Activated gamma-delta T cell (primary cell): ENCODE data around the gene PIGT.

Experiments
- DNase-seq: peaks from one replicate; lab custom pipeline; 2025; lab: John Stamatoyannopoulos, UW
- total RNA-seq, 2 donors: gene quantifications; one replicate each; lab custom pipeline; 2026; lab: John Stamatoyannopoulos, UW

PIGT gene
- total RNA-seq: 57.5 to 60.4 reads per million in 2 donors

DNA sequence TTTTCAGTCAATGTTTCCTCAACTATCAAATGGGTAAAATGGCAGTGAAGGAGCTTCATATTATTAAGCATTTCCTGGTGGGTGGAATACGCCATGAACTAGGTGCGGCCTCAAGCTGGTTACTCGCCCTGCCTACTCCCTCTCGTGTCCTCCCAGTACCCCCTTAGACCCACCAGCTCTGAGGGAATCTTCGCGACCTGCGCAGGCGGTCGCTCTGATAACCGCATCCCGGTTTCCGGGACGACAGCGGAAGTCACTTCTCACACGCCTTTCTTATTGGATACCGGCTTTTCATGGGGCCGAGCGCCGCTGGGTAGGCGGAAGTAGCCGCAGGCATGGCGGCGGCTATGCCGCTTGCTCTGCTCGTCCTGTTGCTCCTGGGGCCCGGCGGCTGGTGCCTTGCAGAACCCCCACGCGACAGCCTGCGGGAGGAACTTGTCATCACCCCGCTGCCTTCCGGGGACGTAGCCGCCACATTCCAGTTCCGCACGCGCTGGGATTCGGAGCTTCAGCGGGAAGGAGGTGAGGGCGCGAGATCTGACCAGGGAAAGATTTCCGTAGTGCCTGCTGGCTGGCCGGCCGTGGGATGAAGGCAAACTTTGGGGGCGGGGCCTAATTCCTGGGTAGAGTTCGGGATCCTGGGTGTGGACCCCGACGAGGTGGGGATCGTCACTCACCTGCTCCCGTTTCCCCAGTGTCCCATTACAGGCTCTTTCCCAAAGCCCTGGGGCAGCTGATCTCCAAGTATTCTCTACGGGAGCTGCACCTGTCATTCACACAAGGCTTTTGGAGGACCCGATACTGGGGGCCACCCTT lies at the start of gene PIGT:
PIGT (plus strand) TSS at position 320 of the 816 bp plus-strand sequence; CDS start at position 336, 16 bp downstream.
- peak; percentile 72 for DNase-seq

DNA sequence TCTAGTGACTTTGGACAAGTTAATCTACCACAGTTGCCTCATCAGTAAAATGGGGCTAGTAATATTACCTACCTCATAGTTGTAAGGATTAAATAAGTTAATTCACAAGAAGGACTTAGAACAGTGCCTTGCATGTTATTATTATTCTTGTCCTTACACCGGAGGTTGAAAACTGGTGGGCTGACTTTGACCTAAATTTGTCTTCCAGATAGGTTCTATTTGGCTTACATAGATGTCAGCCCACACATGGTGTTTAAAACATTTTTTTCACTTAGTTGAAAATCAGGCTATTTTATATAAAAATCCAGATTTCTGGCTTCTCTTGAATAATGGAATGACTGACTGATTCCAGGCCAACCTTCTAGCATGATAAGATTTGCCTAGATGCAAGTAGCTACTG lies 49.7 kb upstream of the PIGT start:
- no peak for DNase-seq

DNA sequence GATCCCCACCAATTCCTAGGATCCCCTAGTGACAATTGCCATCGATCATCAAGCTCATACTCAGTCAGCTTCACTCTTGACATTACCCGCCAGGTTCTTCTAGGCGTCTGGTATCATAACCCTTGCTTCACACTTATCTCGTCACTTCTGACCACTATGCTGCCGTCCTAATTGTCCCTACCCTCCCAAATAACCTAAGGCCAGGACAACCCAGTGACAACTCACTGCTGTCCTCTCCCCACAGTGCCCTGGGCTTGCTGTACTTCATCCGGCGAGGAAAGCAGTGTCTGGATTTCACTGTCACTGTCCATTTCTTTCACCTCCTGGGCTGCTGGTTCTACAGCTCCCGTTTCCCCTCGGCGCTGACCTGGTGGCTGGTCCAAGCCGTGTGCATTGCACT lies 49.3 kb upstream of the PIGT start:
- no peak for DNase-seq

DNA sequence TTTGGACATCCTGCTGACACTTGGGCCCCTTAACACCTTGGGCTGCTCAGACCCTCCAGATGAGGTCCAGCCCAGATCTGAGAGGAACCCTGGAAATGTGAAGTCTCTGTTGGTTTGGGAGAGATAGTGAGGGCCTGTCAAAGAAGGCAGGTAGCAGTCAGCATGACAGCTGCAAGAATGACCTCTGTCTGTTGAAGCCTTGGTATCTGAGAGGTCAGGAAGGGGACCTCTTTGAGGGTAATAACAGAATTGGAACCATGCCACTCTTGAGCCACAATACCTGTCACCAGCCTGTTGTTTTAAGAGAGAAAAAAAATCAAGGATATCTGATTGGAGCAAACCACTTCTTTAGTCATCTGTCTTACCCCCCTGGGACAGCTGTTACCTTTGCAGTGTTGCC lies 48.8 kb upstream of the PIGT start:
- no peak for DNase-seq

DNA sequence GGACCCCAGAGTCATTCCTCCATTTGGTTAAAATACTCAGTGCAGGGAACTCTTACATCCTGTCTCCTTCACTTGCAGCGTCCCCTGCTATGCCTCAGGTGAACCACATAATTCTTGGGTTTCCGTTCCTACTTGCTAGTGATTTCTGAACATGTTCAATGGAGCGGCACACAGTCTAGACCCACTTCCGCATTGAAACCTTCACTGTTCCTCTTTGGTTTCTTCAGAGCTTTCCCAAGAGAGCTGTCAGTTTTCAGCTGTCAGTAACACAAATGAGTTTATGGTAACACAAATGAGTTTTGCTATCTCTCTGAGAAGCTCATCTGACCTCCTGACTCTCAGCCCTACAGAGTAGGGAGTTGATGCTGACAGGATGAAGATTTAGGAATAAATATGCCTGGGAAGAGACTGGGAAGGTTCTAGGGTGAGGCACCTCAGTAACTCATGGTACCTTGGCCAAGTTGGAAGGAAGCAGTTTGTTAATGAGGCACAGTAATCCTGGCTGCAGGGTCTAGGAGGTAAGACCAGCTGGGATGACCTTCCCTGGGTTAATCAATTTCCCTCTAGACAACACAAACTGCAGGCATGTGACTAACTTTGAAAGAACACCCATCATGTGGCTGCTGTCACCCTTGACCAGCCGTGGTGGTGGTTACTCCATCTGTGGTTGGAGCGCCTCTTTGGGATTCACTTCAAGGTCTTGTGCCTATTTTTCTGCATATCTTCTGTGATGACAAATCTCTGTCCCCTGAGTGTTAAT lies 47.5 kb upstream of the PIGT start:
- no peak for DNase-seq

DNA sequence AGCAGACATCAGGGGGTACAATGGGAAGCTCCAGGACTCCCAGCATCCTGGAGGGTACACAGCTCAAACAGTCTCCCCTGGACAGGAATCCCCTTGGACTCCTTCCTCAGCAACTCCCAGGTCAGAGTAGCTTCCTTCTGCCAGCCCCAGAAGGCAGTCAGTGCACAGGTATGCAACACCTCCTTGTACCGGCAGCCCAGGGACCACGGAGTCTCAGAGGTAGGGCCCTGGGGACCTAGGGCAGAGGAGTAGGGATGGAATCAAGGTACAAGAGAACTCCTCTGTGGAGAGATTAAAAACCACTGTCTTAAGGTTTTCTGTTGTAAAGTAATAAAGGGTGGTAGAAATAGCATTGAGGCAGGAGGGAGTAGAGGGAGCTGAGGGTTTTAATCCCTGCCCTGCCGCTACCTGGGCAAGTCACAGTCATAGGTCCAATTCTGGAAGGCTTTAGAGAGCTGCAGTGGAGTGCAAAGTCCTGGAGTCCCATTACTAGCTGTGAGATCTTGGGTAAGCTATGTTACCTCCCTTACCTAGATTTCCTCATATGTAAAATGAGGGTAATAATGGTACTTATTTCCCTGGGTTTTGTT lies 45.3 kb upstream of the PIGT start:
- DNase-seq: no peak

DNA sequence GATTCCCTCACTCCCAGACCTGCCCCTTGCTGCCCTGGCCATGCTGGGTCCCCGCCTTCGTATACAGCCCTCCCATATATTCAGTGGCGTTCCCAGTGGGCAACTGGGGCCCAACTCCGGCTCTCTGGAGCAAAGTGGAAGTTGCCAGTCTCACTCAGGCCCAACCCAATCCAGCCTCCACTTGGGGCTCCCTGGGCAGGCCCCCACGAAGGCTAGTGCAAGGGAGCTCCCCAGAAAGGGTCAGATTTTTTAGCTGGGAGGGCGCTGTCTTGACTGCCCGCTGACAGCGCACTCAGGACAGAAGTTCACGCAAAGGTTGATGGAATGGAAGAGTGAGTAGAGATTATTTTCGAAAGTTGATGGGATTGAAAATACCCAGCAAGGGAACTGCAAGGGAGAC lies 43.7 kb upstream of the PIGT start:
- no peak for DNase-seq

DNA sequence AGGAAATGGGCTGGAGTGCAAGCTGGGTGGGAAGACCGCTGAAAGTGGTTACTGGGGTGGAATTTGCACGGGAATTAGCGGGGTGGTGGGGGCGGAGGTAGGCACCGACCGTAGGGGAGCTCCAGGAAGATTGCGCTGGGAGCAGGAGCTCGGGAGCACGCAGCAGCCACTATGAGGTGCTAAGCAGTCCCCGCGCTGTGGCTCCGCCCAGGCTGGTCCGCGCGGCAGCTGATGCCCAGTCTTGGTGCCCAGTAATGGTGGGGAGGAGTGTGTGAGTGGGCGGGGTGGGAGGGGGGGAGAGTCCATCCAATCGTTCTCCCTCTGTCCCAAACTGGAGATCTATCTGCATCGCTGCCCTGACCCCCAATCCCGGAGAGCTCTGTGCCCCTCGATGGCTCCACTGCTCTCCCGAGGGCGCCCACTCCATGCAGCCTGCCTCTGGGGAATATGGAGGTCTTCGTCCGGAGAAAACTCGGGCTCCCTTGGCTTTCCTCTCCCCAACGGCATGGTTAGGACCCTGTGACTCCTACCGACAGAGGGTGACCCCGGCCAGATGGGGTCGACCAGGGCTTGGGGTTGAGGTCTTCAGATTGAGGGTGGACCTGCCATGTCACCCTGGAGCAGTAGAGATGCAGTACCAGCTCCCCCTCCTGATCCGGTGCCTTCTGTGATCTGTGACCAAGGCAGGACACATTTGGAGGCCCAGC lies 43.1 kb upstream of the PIGT start:
- no peak for DNase-seq

DNA sequence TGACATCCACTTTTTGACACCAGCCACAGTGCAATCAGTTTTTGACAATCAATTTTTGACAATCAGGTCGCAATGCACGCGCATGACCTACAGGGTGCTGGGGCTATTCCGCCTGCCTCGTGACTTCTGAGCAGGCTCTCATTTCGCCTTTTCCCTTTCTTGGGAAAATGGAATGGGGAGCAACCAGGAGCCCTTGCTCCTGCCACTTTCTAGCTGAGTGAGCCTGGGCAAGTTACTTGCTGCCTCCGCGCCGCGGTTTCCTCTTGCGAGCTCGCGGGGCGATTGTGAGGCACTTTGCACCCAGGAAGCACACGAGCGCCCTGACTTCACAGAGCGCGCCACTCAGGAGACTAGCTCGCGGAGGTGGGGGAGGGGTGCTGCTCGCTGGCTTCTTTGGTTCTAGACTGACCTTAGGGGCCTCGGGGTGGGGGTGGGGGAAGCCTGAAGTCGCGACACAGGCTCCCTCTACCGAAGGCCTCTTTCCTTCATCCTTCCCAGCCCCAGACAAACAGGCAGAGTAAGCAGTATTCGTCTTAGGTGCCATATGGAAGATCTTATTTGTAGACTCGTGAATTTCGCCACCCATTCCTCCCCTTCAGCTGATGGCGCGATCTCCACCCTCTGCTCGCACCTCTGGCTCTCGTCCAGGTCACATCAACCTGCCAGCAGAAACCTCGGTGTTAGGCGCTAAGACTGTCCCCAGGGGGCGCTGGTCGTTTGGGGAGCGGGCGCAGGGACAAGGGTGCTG lies 42.4 kb upstream of the PIGT start:
- DNase-seq: peak; percentile 60

DNA sequence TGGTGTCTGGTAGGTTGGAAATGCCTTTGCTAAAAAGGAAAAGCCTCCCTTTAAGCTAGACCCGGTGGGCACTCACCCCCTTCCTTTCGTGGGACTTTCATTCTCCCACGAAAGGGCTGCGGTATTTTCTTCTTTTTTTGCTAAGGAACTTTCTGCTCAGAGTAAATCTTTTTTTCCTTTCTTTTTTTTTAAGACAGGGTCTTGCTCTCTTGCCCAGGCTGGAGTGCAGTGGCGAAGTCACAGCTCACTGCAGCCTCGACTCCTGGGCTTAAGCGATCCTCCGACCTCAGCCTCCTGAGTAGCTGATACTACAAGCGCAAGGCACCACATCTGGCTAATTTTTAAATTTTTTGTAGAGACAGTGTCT lies 41.9 kb upstream of the PIGT start:
- DNase-seq: no peak

DNA sequence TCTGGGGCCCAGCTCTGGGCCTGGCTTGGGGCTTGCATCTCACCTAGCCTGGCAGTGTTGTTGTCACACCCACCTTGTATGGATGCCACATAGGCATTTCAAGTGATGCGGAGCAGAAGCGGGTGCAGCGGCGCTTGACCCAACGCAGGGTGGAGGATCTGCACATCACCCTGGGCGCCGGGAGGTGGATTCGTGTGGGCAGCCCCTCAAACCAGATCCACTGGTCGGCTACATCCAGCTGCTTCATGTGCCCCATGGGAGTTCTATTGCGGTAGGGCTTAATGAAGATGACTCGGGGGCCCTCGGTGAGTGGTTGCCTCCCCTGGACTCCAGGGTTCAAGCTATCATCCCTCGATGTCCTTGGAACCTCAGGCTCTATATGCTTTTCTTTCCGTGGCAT lies 41.0 kb upstream of the PIGT start:
- no peak for DNase-seq

DNA sequence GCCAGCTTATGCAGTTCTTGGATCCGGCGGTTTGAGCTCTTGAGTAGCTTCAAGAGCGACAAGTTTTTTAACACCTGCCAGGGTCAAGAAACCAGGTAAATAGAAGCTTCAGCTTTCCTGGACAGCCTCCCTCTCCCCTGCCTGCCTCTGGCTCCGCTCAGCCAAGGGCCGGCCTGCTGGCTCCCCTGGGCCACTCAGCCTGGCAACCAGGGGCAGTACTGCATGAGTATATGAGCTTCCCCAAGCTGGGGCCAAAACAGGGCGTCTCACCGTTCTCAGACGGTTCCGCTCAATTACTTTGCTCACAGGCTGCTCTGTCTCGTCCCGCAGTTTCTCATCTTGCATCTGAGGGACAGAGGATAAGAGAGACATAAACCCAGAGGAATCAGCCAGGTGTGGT lies 38.7 kb upstream of the PIGT start:
- no peak for DNase-seq

DNA sequence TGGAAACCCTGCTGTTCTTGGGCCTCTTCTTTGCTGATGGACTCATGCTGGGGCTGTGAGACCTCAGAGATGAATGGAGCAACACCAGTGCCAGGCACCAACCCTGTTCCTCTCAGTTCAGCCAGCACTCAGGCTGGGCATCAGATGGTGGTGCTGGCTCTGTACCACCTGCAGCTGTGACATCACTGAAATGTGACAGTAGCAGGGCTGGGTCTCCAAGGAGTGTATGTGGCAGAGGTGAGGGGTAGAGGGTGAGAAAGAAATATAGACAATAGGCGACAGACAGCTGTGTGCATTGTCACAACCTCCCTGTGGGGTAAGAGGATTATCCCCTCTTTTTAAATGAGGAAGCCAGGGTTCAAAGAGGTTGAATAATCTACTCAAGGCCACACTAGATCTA lies 37.8 kb upstream of the PIGT start, which contains the start of gene TP53TG5:
TP53TG5 (minus strand) TSS at position 135 of the 400 bp plus-strand sequence; CDS start at position 46, 89 bp downstream.
- DNase-seq: no peak

DNA sequence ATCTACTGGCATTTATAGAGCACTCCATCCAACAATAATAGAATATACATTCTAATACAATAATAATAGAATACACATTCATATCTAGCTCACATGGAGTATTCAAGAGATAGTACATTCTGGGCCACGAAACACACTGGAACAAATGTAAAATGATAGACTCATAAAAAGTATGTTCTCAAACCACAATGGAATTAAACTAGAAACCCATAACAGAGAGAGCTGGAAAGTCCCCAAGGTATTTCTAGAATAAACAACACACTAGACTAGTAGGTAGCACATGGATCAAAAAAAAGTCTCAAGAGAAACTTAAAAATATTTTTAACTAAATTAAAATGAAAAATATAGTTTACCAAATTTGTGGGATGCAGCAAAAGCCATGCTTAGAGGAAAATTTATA lies 28.7 kb upstream of the PIGT start:
- DNase-seq: no peak

DNA sequence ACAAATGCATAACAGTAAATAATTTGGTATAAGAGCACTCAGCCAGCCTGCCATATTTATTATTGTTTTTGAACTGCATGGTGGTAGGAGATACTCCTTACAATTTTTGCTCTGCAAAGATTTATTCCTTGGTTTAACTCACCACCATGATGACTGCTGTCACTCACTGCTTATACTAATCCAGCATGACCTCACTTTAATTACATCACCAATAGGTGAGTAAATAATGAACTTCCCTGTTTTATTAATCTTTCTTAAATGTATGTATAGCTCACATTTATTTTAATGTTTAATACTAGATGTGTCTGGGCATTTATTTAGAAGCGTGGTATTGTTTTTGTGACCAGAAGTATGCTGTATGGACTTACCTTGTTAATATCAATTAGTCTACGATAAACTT lies 25.0 kb upstream of the PIGT start:
- DNase-seq: no peak

DNA sequence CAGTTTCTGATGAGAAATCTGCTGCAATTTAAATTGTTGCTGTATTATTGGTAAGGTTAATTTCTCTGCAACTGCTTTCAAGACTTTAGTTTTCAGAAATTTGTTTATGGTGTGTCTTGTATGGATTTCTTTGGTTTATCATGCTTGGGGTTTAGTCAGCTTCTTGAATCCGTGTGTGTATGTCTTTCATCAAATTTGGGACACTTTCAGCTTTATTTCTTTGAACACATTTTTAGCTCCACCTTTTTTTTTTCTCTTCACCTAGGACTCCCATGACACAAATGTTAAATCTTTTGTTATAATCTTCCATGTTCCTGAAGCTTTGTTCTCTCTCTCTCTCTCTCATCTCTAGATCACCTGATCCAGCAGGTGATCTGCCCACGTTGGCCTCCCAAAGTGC lies 24.4 kb upstream of the PIGT start:
- no peak for DNase-seq

DNA sequence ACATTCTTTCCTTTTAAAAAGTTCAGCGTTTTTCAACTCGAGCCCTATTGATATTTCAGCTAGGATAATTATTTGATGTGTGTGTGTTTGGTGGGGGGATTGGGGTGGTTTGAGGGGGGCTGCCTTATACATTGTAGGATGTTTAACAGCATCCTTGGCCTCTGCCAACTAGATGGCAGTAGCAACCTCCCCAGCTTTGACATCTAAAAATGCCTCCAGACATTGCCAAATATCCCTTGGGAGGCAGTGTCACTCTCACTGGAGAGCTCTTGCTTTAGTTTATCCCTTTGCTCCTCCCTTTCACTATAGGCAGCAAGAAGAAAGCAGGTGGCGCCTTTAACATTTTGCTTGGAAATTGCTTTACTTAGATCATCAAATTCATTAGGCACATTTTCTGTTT lies 23.2 kb upstream of the PIGT start:
- DNase-seq: no peak

DNA sequence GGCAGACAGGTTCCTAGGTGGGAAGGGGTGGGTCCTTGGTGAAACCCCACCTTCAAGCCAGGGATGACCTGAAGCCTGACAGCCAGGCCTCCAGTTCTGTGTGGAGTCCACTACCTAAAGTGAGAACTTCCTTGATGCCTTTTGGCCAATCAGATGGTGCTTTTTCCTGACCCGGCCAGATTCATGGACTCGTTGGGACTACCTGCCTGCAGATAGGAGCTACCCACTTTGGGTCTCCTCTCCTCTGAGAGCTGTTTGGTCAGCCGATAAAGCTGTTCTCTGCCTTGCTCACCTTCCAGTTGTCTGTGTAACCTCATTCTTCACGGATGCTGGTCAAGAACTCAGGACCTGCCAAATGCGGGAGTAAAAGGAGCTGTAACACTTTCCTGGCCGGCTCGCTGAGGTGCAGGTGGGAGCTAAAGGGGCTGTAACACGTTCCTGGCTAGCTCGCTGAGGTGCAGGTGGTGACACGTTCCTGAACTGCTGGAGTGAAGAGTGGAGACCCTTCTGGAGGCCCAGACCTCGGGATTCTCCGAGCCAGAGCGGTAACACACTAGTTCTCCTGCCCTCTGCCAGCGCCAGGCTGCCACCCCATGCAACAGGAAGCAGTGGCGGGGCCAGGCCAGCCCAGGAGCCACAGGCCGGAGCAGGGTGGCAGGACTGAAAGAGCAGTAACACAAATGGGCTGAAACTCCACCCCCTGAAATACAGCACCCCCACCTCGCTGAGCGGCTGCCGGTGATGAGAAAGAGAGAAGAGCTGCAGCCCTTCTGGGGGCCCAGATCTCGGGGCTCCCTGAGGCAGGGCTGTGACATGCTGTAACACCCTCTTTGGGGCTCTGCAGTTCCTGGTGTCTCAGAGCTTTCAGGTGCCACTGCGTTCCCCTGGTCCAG lies 21.5 kb upstream of the PIGT start:
- no peak for DNase-seq

DNA sequence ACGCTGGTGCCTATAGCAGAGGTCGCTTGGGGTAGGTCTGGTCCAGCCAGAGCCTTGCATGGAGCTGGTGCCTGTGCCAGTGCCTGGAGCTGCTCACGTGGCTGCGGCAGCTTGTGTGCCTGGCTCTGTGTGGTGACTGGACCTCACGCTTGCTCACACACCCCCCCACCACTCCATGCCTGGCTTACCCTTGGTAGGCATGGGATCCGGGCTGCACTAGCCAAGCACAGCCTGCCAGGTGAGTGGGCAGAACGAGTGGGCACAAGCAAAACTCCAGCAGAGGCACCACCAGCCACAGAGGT lies 20.9 kb upstream of the PIGT start:
- DNase-seq: no peak

DNA sequence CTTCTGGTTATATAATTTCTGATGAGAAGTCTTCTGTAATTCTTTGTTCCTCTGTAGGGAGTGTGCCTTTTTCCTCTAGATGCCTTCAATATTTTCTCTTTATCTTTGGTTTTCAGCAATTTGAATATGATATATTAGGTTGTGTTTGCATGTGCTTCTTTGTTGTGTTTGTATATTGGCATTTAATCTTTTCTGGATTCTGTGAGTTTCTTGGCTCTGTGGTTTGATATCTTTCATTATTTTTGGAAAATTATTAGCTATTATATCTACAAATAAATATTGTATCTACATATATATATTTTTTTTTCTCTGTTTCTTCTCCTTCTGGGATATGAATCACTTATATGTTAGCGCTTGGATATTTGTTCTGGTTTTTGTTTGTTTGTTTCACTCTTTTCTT lies 16.9 kb upstream of the PIGT start:
- no peak for DNase-seq
